SK-N-SH treated with all-trans-retinoic acid at 6 μM for 48 hours (cell line): ENCODE measurements around the gene CHID1.

Experiments used
- ARNTL ChIP-seq: fragments of 450-650 bp; formaldehyde crosslinking; IDR thresholded peaks from 2 replicates; pipeline ENCODE4 v1.5.0; 2020; ENCODE audit warnings: low read depth, mild to moderate bottlenecking, moderate library complexity, borderline replicate concordance
- ESRRG ChIP-seq: fragments of 250-450 bp; sonication (Bioruptor Pico); IDR thresholded peaks from 2 replicates; pipeline ENCODE4 v1.6.1; 2021; ENCODE audit warnings: mild to moderate bottlenecking
- GLIS3 ChIP-seq: fragments of 250-450 bp; sonication (Bioruptor Pico); IDR thresholded peaks from 2 replicates; pipeline ENCODE4 v1.5.0; 2020; ENCODE audit warnings: mild to moderate bottlenecking, moderate library complexity
- PATZ1 ChIP-seq: fragments of 250-450 bp; sonication (Bioruptor Pico); IDR thresholded peaks from 2 replicates; pipeline ENCODE4 v1.8.0; 2020; ENCODE audit warnings: mild to moderate bottlenecking, moderate library complexity, borderline replicate concordance
- RARB ChIP-seq: fragments of 250-450 bp; sonication (Bioruptor Pico); IDR thresholded peaks from 2 replicates; pipeline ENCODE4 v1.8.0; 2021; ENCODE audit warnings: mild to moderate bottlenecking, moderate library complexity
- TOX ChIP-seq: fragments of 250-450 bp; sonication (Bioruptor Pico); IDR thresholded peaks from 2 replicates; pipeline ENCODE4 v1.8.0; 2021; ENCODE audit warnings: mild to moderate bottlenecking, moderate library complexity, borderline replicate concordance
- TSHZ2 ChIP-seq: fragments of 250-450 bp; sonication (Bioruptor Pico); IDR thresholded peaks from 2 replicates; pipeline ENCODE4 v1.5.0; 2020; ENCODE audit warnings: mild to moderate bottlenecking, moderate library complexity
- ZFP3 ChIP-seq: fragments of 250-450 bp; sonication (Bioruptor Pico); IDR thresholded peaks from 2 replicates; pipeline ENCODE4 v1.5.0; 2020; ENCODE audit warnings: mild to moderate bottlenecking, moderate library complexity
- ZFP30 ChIP-seq: fragments of 450-650 bp; formaldehyde crosslinking; IDR thresholded peaks from 2 replicates; pipeline ENCODE4 v1.5.0; 2022; ENCODE audit warnings: mild to moderate bottlenecking, moderate library complexity

- TF ChIP-seq PATZ1 (no peak), GLIS3 (no peak), ZFP30 (CRISPR knock-in tag) (no peak), ARNTL (CRISPR knock-in tag) (no peak), ESRRG (no peak), RARB (no peak), TOX (CRISPR knock-in tag) (no peak), ZFP3 (no peak), TSHZ2 (CRISPR knock-in tag) (no peak)
Measured at GRCh38 chr11:873706-874105, 36.9 kb downstream of the CHID1 start.
